ENCODE measurements around the gene SLITRK5. TPM values are rescaled to one million over a fixed set of nuclear protein-coding genes. Genes with fewer than 3 reads are reported as not detected.

The SLITRK5 gene
- total RNA-seq, 2 donors from 2014 or later = 0.62 to 0.77 TPM

- H3K4me1 ChIP-seq (replicated peaks) = no peaks in the 10 kb centered on the region
- no peaks in the 10 kb centered on the region for H3K36me3 ChIP-seq
- no peak overlapping the region for H3K4me3 ChIP-seq
- intact Hi-C loops (cut with DNase I) = no loop called here
- H3K27me3 ChIP-seq (replicated peaks; ENCODE audit: insufficient read depth) = no peaks in the 10 kb centered on the region
- no peak for DNase-seq (ENCODE audit: low spot score)
- no peaks in the 10 kb centered on the region for H3K9me3 ChIP-seq
- H3K27ac ChIP-seq = no peak overlapping the region
- TF ChIP-seq POLR2A (IDR thresholded peaks at IDR 0.05) (no peak), POLR2AphosphoS5 (IDR thresholded peaks at IDR 0.05) (no peak), CTCF (IDR thresholded peaks at IDR 0.05) (no peak)
- 100% methylated on average over 1 of the region's 1 CpG for WGBS
These were observed 25.3 kb downstream of the SLITRK5 start for GRCh38 chr13:87696458-87696857.

- no peak for TF ChIP-seq CTCF (IDR thresholded peaks at IDR 0.05)
- no peak for TF ChIP-seq POLR2AphosphoS5 (IDR thresholded peaks at IDR 0.05)
- no peak for TF ChIP-seq POLR2A (IDR thresholded peaks at IDR 0.05)
- H3K4me3 ChIP-seq = no peak overlapping the region
- intact Hi-C loops (cut with DNase I) = no loop called here
- H3K9me3 ChIP-seq = no peaks in the 10 kb centered on the region
- DNase-seq (ENCODE audit: low spot score) = no peak
- 86% methylated on average over 2 of the region's 2 CpGs for WGBS
- no peaks in the 10 kb centered on the region for H3K4me1 ChIP-seq (replicated peaks)
- no peaks in the 10 kb centered on the region for H3K27me3 ChIP-seq (replicated peaks; ENCODE audit: insufficient read depth)
- H3K27ac ChIP-seq = no peak overlapping the region
- no peaks in the 10 kb centered on the region for H3K36me3 ChIP-seq
These were observed 27.1 kb downstream of the SLITRK5 start for GRCh38 chr13:87698268-87698667.

- 72% methylated on average over 1 of the region's 1 CpG for WGBS
- TF ChIP-seq CTCF (IDR thresholded peaks at IDR 0.05) = no peak
- no peak for TF ChIP-seq POLR2AphosphoS5 (IDR thresholded peaks at IDR 0.05)
- TF ChIP-seq POLR2A (IDR thresholded peaks at IDR 0.05) = no peak
- H3K27me3 ChIP-seq (replicated peaks; ENCODE audit: insufficient read depth) = no peaks in the 10 kb centered on the region
- no peak overlapping the region for H3K27ac ChIP-seq
- H3K36me3 ChIP-seq = no peaks in the 10 kb centered on the region
- H3K9me3 ChIP-seq = no peaks in the 10 kb centered on the region
- intact Hi-C loops (cut with DNase I) = no loop called here
- H3K4me1 ChIP-seq (replicated peaks) = no peaks in the 10 kb centered on the region
- no peak overlapping the region for H3K4me3 ChIP-seq
- DNase-seq (ENCODE audit: low spot score) = no peak
These were observed 38.8 kb downstream of the SLITRK5 start for GRCh38 chr13:87709947-87710346.

GRCh38 chr13:87712012-87712411 is 40.8 kb downstream of the SLITRK5 start:
- no peak for TF ChIP-seq CTCF (IDR thresholded peaks at IDR 0.05)
- no peak for TF ChIP-seq POLR2A (IDR thresholded peaks at IDR 0.05)
- no peak for TF ChIP-seq POLR2AphosphoS5 (IDR thresholded peaks at IDR 0.05)
- Histone ChIP-seq H3K27ac (no peak overlapping the region), H3K4me3 (no peak overlapping the region), H3K9me3 (no peaks in the 10 kb centered on the region), H3K36me3 (no peaks in the 10 kb centered on the region), H3K27me3 (replicated peaks; ENCODE audit: insufficient read depth) (no peaks in the 10 kb centered on the region), H3K4me1 (replicated peaks) (no peaks in the 10 kb centered on the region)
- 70% methylated on average over 2 of the region's 2 CpGs for WGBS
- DNase-seq (ENCODE audit: low spot score) = no peak
- intact Hi-C loops (cut with DNase I) = no loop called here
